HG03025 (cell line): ENCODE data around the gene PEX5.
A peak's percentile ranks its signal among the peaks of the same experiment; 100 is the strongest.

Source experiments
- ATAC-seq: cut with Tn5 transposase; IDR thresholded peaks from one replicate; pipeline ENCODE4 v1.9.1; 2021; ENCODE audit warnings: mild to moderate bottlenecking, moderate library complexity; ENCODE audit not compliant: unreplicated experiment, low FRiP score

The PEX5 gene

GRCh38 chr12:7189398-7190267 lies at the start of gene PEX5:
TSS of gene PEX5 (plus strand) at chr12:7189686. CDS start at chr12:7190378, 692 bp downstream.
- ATAC-seq = peak; percentile 94

GRCh38 chr12:7141351-7142005 lies 48.0 kb upstream of the PEX5 start:
- ATAC-seq = no peak

GRCh38 chr12:7142056-7142644 lies 47.3 kb upstream of the PEX5 start:
- no peak for ATAC-seq

GRCh38 chr12:7142809-7143465 lies 46.5 kb upstream of the PEX5 start:
- no peak for ATAC-seq

GRCh38 chr12:7143564-7143963 lies 45.9 kb upstream of the PEX5 start:
- ATAC-seq = no peak

- ATAC-seq = no peak
Measured at GRCh38 chr12:7144414-7145120, 44.9 kb upstream of the PEX5 start.

- no peak for ATAC-seq
Measured at GRCh38 chr12:7145671-7146070, 43.8 kb upstream of the PEX5 start.

- no peak for ATAC-seq
Measured at GRCh38 chr12:7146228-7146627, 43.3 kb upstream of the PEX5 start.

- ATAC-seq = no peak
Measured at GRCh38 chr12:7146906-7147305, 42.6 kb upstream of the PEX5 start.

GRCh38 chr12:7150356-7150755 lies 39.1 kb upstream of the PEX5 start:
- ATAC-seq = no peak

- no peak for ATAC-seq
Measured at GRCh38 chr12:7150841-7151240, 38.6 kb upstream of the PEX5 start.

GRCh38 chr12:7151532-7151931 lies 38.0 kb upstream of the PEX5 start:
- no peak for ATAC-seq

- ATAC-seq = no peak
Measured at GRCh38 chr12:7152818-7153217, 36.7 kb upstream of the PEX5 start.

- ATAC-seq = no peak
Measured at GRCh38 chr12:7154042-7154441, 35.4 kb upstream of the PEX5 start.

- ATAC-seq = no peak
Measured at GRCh38 chr12:7154901-7155470, 34.5 kb upstream of the PEX5 start.

- ATAC-seq = no peak
Measured at GRCh38 chr12:7155471-7156034, 33.9 kb upstream of the PEX5 start.

GRCh38 chr12:7156259-7157197 lies 33.0 kb upstream of the PEX5 start:
- ATAC-seq = no peak

- ATAC-seq = no peak
Measured at GRCh38 chr12:7157391-7157790, 32.1 kb upstream of the PEX5 start.
